ENCODE data around the gene POLR3B. TPM values are rescaled to one million over a fixed set of nuclear protein-coding genes. Genes with fewer than 3 reads are reported as not detected.

Gene POLR3B
- total and polyA plus RNA-seq, 2 of the 13 experiments (the other 11 are each of a cell fraction or from before 2014, with no cell fraction given) = 4.8 to 13.1 TPM

GRCh38 chr12:106417926-106418910 is 60.7 kb downstream of the POLR3B start (continued):
- TF ChIP-seq AHDC1 (CRISPR knock-in tag; IDR thresholded peaks at IDR 0.05; ENCODE audit: borderline replicate concordance) (peak; percentile 44; the same call in 1 of the 2 replicates), NCOA2 (CRISPR knock-in tag; IDR thresholded peaks at IDR 0.05) (0 out of 2 replicates have a peak, but pooled peaks have one; percentile 10), ZNF577 (CRISPR knock-in tag; IDR thresholded peaks at IDR 0.05; ENCODE audit: borderline replicate concordance, low read depth) (no peak), RBM39 (IDR thresholded peaks at IDR 0.05; ENCODE audit: low read depth, low read length, poor library complexity, severe bottlenecking) (no peak), U2AF2 (IDR thresholded peaks at IDR 0.05; ENCODE audit: low read depth, low read length) (no peak), SOX13 (IDR thresholded peaks at IDR 0.05) (no peak), SOX13 (CRISPR knock-in tag; conservative IDR thresholded peaks at IDR 0.05 in 1 of 2, IDR thresholded peaks at IDR 0.05 in 1 of 2) (peak in 1 of 2 experiments; percentile 60; a peak in 2 of 4 replicates), SOX5 (CRISPR knock-in tag; IDR thresholded peaks at IDR 0.05; ENCODE audit: borderline replicate concordance) (peak; percentile 57; the same call in 1 of the 2 replicates), FOSL1 (CRISPR knock-in tag; IDR thresholded peaks at IDR 0.05; ENCODE audit: borderline replicate concordance) (peak; percentile 61; the same call in 1 of the 2 replicates), EP300 (IDR thresholded peaks at IDR 0.05; ENCODE audit: low read depth in 2 of 2, low read length in 2 of 2) (peak in 1 of 2 experiments; percentile 26; a peak in 1 of 4 replicates), EP300 (CRISPR knock-in tag; IDR thresholded peaks at IDR 0.05; ENCODE audit: borderline replicate concordance) (no peak), ATF5 (CRISPR knock-in tag; IDR thresholded peaks at IDR 0.05; ENCODE audit: low read depth) (no peak), PPARG (CRISPR knock-in tag; conservative IDR thresholded peaks at IDR 0.05) (peak; percentile 98), KDM1A (CRISPR knock-in tag; IDR thresholded peaks at IDR 0.05) (no peak), MIXL1 (CRISPR knock-in tag; IDR thresholded peaks at IDR 0.05) (0 out of 2 replicates have a peak, but pooled peaks have one; percentile 18), MAFK (conservative IDR thresholded peaks at IDR 0.05 in 1 of 2, IDR thresholded peaks at IDR 0.05 in 1 of 2; ENCODE audit: low read length in 2 of 2) (peak; percentile 60 to 62; a peak in 3 of 4 replicates), ZNF709 (CRISPR knock-in tag; IDR thresholded peaks at IDR 0.05) (no peak), TEAD3 (CRISPR knock-in tag; optimal IDR thresholded peaks at IDR 0.05; ENCODE audit: borderline replicate concordance) (peak; percentile 78), SCMH1 (CRISPR knock-in tag; IDR thresholded peaks at IDR 0.05; ENCODE audit: borderline replicate concordance) (no peak)
